ENCODE measurements around the gene WDCP. TPM values are rescaled to one million over a fixed set of nuclear protein-coding genes. Genes with fewer than 3 reads are reported as not detected.
"Not testable (repeated sequence)": the region's sequence is repeated elsewhere in the genome, so short reads cannot be mapped to it uniquely, and the experiment has no call there.

The WDCP gene
- total and polyA plus RNA-seq, 7 experiments from 2014 or later: 3.9 to 22.1 (median 9.4) TPM

DNA sequence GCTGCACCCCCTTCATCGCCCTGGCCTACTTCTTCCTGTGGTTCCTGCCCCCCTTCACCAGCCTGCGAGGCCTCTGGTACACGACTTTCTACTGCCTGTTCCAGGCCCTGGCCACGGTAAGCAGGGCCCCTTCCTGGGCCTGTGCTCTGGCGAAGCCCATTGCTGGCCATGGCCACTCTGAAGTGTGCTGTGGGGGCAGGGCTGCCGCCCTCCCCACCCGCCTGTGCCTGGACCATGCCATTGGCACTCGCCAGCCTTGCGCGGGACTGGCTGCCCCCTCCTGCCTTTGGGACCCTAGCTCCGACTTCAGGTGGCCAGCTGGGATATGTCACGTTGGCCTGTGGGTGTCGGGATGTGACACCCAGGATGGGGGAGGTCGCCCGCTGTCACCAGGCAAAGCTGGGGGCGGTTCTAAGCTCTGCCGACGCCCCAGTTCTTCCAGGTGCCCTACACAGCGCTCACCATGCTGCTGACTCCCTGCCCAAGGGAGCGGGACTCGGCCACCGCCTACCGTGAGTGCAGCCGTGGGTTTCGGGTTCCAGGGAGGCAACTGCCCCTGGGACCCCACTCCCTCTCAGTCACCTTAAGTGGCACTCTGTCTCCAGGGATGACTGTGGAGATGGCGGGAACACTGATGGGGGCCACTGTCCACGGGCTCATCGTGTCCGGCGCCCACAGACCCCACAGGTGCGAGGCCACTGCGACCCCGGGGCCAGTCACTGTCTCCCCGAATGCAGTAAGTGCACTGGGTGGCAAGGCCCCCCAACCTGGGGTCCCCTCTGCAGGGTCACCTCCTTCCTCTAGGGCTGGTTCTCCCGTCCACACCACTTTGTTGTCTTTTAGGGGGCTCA, 30.1 kb downstream of the WDCP start:
- no peak overlapping the region for H3K27ac ChIP-seq (ENCODE audit: low read depth, low read length)
- ATAC-seq: no peak
- H3K27me3 Mint-ChIP-seq: peaks cover 9 to 17% (median 16%) of the 10 kb centered on the region in 5 donors
- POLR2A ChIA-PET: no interaction called here
- H3K9me3 Mint-ChIP-seq: no peaks in the 10 kb centered on the region
- H3K36me3 ChIP-seq (ENCODE audit: control insufficient read depth in 2 of 3, insufficient read depth in 3 of 3, low read length in 3 of 3): no peaks in the 10 kb centered on the region
- no peaks in the 10 kb centered on the region for H3K9me3 ChIP-seq (ENCODE audit: control insufficient read depth in 2 of 3, low read length in 3 of 3)
- no peak overlapping the region for H3K4me3 ChIP-seq (ENCODE audit: low read length)
- no peaks in the 10 kb centered on the region for H3K4me1 Mint-ChIP-seq
- no peaks in the 10 kb centered on the region for H3K4me1 ChIP-seq (ENCODE audit: control insufficient read depth in 2 of 2, insufficient read depth in 2 of 2, low read length in 2 of 2)
- no peaks in the 10 kb centered on the region for H3K27me3 ChIP-seq (ENCODE audit: control insufficient read depth in 2 of 2, insufficient read depth in 2 of 2, low read length in 2 of 2)
- H3K4me3 Mint-ChIP-seq: no peak overlapping the region
- no peak for DNase-seq
- no peak overlapping the region for H3K27ac Mint-ChIP-seq
- CTCF ChIA-PET: no interaction called here
- intact Hi-C loops (cut with micrococcal nuclease): no loop called here
- H3K36me3 Mint-ChIP-seq: peaks cover 0 to 8% (median 3%) of the 10 kb centered on the region in 5 donors

- Histone ChIP-seq H3K27ac (ENCODE audit: low read depth, low read length) (no peak overlapping the region), H3K4me3 (ENCODE audit: low read length) (no peak overlapping the region), H3K36me3 (ENCODE audit: control insufficient read depth in 2 of 3, insufficient read depth in 3 of 3, low read length in 3 of 3) (no peaks in the 10 kb centered on the region), H3K9me3 (ENCODE audit: control insufficient read depth in 2 of 3, low read length in 3 of 3) (no peaks in the 10 kb centered on the region), H3K4me1 (ENCODE audit: control insufficient read depth in 2 of 2, insufficient read depth in 2 of 2, low read length in 2 of 2) (no peaks in the 10 kb centered on the region), H3K27me3 (ENCODE audit: control insufficient read depth in 2 of 2, insufficient read depth in 2 of 2, low read length in 2 of 2) (no peaks in the 10 kb centered on the region)
- H3K36me3 Mint-ChIP-seq: peaks cover 0 to 8% (median 0%) of the 10 kb centered on the region in 5 donors
- DNase-seq: no peak
- no peaks in the 10 kb centered on the region for H3K9me3 Mint-ChIP-seq
- intact Hi-C loops (cut with micrococcal nuclease): no loop called here
- POLR2A ChIA-PET: no interaction called here
- CTCF ChIA-PET: no interaction called here
- peaks cover 0 to 4% (median under 1%) of the 10 kb centered on the region in 7 donors for H3K4me1 Mint-ChIP-seq
- ATAC-seq: no peak
- H3K27me3 Mint-ChIP-seq: peaks cover 16 to 23% (median 23%) of the 10 kb centered on the region in 5 donors
- no peak overlapping the region for H3K4me3 Mint-ChIP-seq
- no peak overlapping the region for H3K27ac Mint-ChIP-seq
These were observed 30.8 kb downstream of the WDCP start for GRCh38 chr2:24016376-24016761.

DNA sequence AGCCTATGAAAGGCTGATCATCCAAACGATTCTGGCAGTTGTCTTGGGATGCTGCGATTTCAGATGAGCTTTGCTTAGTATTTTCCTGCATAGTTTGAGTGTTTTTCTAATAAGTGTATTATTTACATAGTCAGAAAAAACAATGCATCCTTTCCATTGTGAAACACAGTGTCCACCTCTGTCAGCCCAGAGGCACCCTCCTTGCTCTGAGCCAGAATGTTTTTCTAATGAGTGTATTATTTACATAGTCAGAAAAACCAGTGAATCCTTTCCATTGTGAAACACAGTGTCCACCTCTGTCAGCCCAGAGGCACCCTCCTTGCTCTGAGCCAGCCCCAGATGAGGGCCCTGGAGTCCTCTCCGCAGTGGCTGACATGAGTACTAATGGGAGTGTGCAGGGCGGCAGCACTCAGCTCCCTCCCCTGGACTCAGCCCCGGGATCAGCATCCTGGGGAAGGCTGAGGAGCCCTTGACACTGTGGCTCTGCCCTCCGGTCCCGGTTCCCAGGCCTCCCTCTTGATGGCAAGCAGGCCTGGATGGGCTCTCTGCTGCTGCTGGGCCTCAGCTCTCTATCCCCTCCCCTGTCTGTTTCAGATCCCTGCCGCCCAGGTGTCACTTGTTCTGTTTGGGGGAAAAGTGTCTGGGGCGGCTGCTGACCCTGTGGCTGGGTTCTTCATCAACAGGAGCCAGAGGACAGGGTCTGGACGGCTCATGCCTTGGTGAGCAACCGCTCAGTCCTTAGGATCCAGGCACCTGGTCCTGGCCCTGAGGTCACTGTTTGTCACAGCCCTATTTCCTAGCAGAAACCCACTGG, 31.4 kb downstream of the WDCP start:
- CTCF ChIA-PET: no interaction called here
- Histone ChIP-seq H3K27me3 (ENCODE audit: control insufficient read depth in 2 of 2, insufficient read depth in 2 of 2, low read length in 2 of 2) (peaks cover 0 to 2% of the 10 kb centered on the region in 2 donors), H3K9me3 (ENCODE audit: control insufficient read depth in 2 of 3, low read length in 3 of 3) (no peaks in the 10 kb centered on the region), H3K4me3 (ENCODE audit: low read length) (no peak overlapping the region), H3K27ac (ENCODE audit: low read depth, low read length) (no peak overlapping the region), H3K4me1 (ENCODE audit: control insufficient read depth in 2 of 2, insufficient read depth in 2 of 2, low read length in 2 of 2) (no peaks in the 10 kb centered on the region), H3K36me3 (ENCODE audit: control insufficient read depth in 2 of 3, insufficient read depth in 3 of 3, low read length in 3 of 3) (no peaks in the 10 kb centered on the region)
- DNase-seq: no peak
- POLR2A ChIA-PET: no interaction called here
- H3K27me3 Mint-ChIP-seq: peaks cover 21 to 29% (median 26%) of the 10 kb centered on the region in 5 donors
- H3K4me3 Mint-ChIP-seq: no peak overlapping the region
- intact Hi-C loops (cut with micrococcal nuclease): no loop called here
- H3K4me1 Mint-ChIP-seq: peaks cover 0 to 6% (median 3%) of the 10 kb centered on the region in 7 donors
- ATAC-seq: no peak
- peaks cover 0 to 8% (median 0%) of the 10 kb centered on the region in 5 donors for H3K36me3 Mint-ChIP-seq
- no peak overlapping the region for H3K27ac Mint-ChIP-seq
- no peaks in the 10 kb centered on the region for H3K9me3 Mint-ChIP-seq

GRCh38 chr2:24014902-24015301, 32.3 kb downstream of the WDCP start:
- H3K27ac ChIP-seq (ENCODE audit: low read depth, low read length); POLR2A ChIA-PET; H3K4me3 ChIP-seq (ENCODE audit: low read length); H3K9me3 ChIP-seq (ENCODE audit: control insufficient read depth in 2 of 3, low read length in 3 of 3); H3K4me3 Mint-ChIP-seq; H3K27ac Mint-ChIP-seq; H3K36me3 ChIP-seq (ENCODE audit: control insufficient read depth in 2 of 3, insufficient read depth in 3 of 3, low read length in 3 of 3); DNase-seq; H3K9me3 Mint-ChIP-seq; ATAC-seq; H3K36me3 Mint-ChIP-seq; H3K4me1 Mint-ChIP-seq; intact Hi-C loops (cut with micrococcal nuclease); H3K27me3 ChIP-seq (ENCODE audit: control insufficient read depth in 2 of 2, insufficient read depth in 2 of 2, low read length in 2 of 2); H3K4me1 ChIP-seq (ENCODE audit: control insufficient read depth in 2 of 2, insufficient read depth in 2 of 2, low read length in 2 of 2): not testable (repeated sequence)
- H3K27me3 Mint-ChIP-seq: peaks cover 21 to 31% (median 26%) of the 10 kb centered on the region in 5 donors
- CTCF ChIA-PET: interaction anchor here (0.7 kb wide), 1 partner anchor 336 kb away, joined by 3 read pairs; no protein-coding TSS in a partner anchor

DNA sequence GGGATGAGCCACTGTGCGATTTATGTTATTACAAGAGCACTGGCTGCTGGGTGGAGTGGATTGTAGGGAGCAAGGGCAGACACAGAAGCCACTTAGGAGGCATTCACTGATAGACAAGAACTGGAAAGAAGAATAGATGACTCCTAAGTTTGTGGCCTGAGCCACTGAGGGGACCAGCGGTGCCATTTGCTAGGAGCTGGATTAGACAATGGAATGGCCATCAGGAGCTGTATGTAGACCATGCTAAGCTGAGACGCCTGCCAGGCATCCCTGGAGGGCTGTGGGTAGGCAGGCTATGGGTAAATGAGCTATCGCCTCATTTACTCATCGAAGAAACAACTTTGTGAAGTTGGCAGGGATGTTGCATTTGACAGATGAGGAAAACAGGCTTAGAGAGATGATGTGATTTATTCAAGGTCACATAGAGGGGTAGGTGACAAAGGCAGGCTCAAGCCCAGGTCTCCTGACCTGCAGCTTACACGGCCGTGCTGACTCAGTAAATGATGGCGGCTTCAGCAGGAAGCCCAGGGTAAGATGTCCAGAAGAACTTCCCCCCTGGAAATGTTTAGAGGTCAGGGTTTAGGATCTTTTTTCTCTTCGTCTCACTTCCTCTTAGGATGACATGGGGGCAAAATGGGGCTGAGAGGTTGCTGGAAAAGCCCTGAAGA, 34.5 kb downstream of the WDCP start:
- POLR2A ChIA-PET: interaction anchor here (1.2 kb wide), 1 partner anchor 13 kb away, joined by 3 read pairs; no protein-coding TSS in a partner anchor
- CTCF ChIA-PET: no interaction called here
- Mint-ChIP-seq H3K9me3 (no peaks in the 10 kb centered on the region), H3K4me1 (peaks cover 0 to 10% (median 3%) of the 10 kb centered on the region in 7 donors), H3K4me3 (no peak overlapping the region), H3K27ac (no peak overlapping the region), H3K27me3 (peaks cover 32 to 47% (median 38%) of the 10 kb centered on the region in 5 donors), H3K36me3 (peaks cover 0 to 8% (median 0%) of the 10 kb centered on the region in 5 donors)
- intact Hi-C loops (cut with micrococcal nuclease): no loop called here
- no peak for ATAC-seq
- Histone ChIP-seq H3K4me3 (ENCODE audit: low read length) (no peak overlapping the region), H3K27me3 (ENCODE audit: control insufficient read depth in 2 of 2, insufficient read depth in 2 of 2, low read length in 2 of 2) (peaks cover 0 to 9% of the 10 kb centered on the region in 2 donors), H3K36me3 (ENCODE audit: control insufficient read depth in 2 of 3, insufficient read depth in 3 of 3, low read length in 3 of 3) (no peaks in the 10 kb centered on the region), H3K27ac (ENCODE audit: low read depth, low read length) (no peak overlapping the region), H3K4me1 (ENCODE audit: control insufficient read depth in 2 of 2, insufficient read depth in 2 of 2, low read length in 2 of 2) (no peaks in the 10 kb centered on the region), H3K9me3 (ENCODE audit: control insufficient read depth in 2 of 3, low read length in 3 of 3) (no peaks in the 10 kb centered on the region)
- DNase-seq: no peak

GRCh38 chr2:24011250-24012104, 35.7 kb downstream of the WDCP start:
- peaks cover 0 to 8% (median 0%) of the 10 kb centered on the region in 5 donors for H3K36me3 Mint-ChIP-seq
- no peak overlapping the region for H3K27ac ChIP-seq (ENCODE audit: low read depth, low read length)
- H3K9me3 Mint-ChIP-seq: no peaks in the 10 kb centered on the region
- peak; percentile 49 for ATAC-seq
- intact Hi-C loops (cut with micrococcal nuclease): no loop called here
- peaks cover 0 to 9% of the 10 kb centered on the region in 2 donors for H3K27me3 ChIP-seq (ENCODE audit: control insufficient read depth in 2 of 2, insufficient read depth in 2 of 2, low read length in 2 of 2)
- no peak for DNase-seq
- H3K4me1 Mint-ChIP-seq: peaks cover 0 to 10% (median 3%) of the 10 kb centered on the region in 7 donors
- ChIA-PET POLR2A (no interaction called here), CTCF (no interaction called here)
- H3K36me3 ChIP-seq (ENCODE audit: control insufficient read depth in 2 of 3, insufficient read depth in 3 of 3, low read length in 3 of 3): no peaks in the 10 kb centered on the region
- H3K4me3 ChIP-seq (ENCODE audit: low read length): no peak overlapping the region
- H3K27me3 Mint-ChIP-seq: peaks cover 32 to 48% (median 38%) of the 10 kb centered on the region in 5 donors
- peak overlapping the region in 1 of 10 donors; percentile 33 for H3K4me3 Mint-ChIP-seq
- H3K27ac Mint-ChIP-seq: no peak overlapping the region
- H3K9me3 ChIP-seq (ENCODE audit: control insufficient read depth in 2 of 3, low read length in 3 of 3): no peaks in the 10 kb centered on the region
- no peaks in the 10 kb centered on the region for H3K4me1 ChIP-seq (ENCODE audit: control insufficient read depth in 2 of 2, insufficient read depth in 2 of 2, low read length in 2 of 2)
